Stimulated activated CD8-positive, alpha-beta memory T cell treated with anti-CD3 and anti-CD28 coated beads, Interleukin-12 subunit alpha, Interleukin-12 subunit beta, amount 100 ng/mL, for 4 hours (primary cell): ENCODE data around the gene PRICKLE1.

Experiments
- DNase-seq: peaks from one replicate; pipeline ENCODE4 v3.0.0-alpha.2; 2020; ENCODE audit warnings: low read depth

PRICKLE1 gene

DNA sequence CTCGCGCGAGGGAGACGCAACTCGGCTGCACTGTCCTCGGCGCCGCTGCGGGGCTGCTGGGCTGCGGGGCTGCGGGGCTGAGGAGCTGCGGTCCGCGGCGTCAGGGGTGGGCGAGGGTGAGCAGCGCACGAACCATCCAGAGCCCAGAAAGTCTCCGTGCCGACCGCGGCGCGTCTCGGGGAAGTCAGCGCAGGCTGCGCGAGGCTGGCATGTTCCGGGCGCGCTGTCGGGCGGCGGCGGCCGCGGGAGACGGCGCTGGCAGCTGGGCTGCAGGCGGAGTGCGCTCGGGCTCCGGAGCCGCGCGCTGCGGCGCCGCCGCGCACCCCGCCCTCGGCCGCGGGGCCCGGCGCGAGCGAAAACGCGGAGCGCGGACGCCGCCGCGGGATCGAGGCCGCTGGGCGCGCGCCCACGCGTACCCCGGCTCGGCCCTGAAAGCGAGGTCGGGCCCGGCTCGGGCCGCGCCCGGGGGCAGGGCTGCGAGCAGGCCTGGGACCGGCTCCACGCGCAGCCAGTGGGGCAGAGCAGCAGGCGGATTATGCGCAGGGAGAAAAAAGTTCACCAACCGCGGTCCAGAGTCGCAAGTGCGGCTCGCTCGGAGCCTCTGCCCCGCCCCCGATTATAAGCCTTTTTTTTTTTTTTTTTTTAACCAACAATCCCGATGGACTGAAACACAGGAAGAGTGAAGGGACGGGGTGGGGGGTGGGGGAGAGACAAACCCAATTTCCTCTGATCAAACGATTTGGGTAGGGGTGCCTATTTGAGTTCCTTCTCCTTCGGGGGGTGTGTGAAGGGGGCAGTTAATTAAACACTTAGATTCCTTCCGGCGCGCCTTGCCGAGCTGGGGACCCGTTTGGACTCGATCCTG is at the start of gene PRICKLE1:
PRICKLE1 (minus strand) TSS at position 282 of the 865 bp plus-strand sequence. CDS start 117,230 bp downstream, outside the sequence.
- no peak for DNase-seq

DNA sequence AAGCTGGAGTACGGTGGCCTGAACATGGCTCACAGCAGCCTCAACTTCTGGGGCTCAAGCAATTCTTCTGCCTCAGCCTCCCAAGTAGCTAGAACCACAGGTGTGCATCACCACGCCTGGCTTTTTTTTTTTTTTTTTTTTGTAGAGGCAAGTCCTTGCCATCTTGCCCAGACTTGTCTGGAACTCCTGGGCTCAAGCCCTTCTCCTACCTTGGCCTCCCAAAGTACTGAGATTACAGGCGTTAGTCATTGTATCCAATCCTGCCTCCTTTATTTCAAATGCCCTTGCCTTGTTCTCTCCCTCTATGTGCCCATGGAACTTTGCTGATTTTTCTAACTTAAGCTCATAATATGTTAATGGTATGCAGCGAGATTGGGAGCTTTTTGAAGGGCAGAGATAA is 49.2 kb upstream of the PRICKLE1 start:
- DNase-seq, result no peak

DNA sequence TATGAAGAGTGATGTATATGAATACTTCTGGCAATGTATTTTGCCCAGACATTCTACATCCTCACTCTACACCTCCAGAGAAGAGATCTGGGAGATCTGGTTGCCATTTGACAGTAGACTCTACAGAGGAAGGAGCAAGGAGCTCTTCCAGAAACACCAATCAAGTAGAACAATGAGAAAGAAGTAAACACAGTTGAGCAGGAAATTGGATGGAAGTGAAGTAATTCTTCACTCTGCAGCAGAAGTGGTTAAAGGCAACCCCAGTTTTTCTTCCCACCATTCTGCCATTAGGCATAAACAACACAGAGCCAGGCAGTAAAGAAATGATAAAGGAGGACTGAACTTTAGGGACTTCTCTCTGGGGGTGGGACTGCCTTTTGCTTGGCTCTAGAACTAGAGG is 48.5 kb upstream of the PRICKLE1 start:
- no peak for DNase-seq

DNA sequence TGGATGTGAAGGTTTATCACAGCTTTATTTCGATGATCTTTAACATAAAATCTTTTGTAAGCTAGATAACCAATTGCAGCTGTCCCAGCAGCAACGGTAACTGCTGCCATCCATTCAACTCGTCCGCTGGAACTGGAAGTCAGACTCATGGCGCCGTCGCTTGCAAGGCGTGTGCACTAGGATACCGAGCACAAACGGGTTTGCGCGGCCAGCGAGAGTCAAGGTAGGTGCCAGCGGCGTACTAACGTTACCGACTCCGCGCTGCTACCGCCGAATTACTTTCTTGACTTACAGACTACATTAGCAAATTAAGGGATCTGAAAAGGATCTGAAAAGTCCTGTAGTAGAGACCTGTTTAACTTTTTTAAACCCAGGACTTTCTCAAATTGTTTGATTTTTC is 47.4 kb upstream of the PRICKLE1 start:
- DNase-seq, result no peak

DNA sequence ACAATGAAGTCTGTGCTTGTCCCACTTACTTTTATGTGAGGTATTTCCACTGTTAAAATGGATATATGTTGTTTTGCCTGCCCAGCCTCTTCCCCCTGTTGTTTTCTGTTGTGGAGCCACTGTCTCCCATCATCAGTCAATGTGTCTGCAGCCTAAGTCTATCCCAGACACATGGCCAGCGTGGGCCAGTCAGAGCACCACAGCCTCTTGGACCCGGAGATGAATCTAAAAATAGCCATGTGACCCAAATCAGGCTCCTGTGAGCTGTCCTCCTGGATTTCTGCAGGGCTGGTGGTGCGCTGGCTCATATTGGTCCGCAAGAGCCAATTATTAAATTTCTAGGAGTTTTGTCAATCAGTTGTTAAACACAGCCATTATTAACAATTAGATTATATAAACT is 44.0 kb upstream of the PRICKLE1 start:
- DNase-seq, result no peak

DNA sequence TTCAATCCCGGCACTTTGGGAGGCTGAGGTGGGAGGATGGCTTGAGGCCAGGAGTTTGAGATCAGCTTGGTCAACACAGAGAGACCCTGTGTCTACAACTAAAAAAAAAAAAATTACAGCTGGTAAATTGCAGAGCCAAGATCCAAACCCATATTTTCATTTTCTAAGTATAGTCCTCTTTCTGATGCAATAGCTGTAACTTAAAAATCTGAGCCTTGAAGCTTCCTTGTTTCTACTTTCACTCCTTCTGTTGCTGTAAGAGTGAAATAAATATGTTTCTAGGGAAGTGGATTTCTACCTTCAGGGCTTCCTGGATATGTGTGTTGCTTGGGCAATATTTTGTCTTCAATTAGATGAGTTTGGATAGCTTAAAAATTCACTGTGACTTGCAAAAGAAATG is 42.0 kb upstream of the PRICKLE1 start:
- no peak for DNase-seq

DNA sequence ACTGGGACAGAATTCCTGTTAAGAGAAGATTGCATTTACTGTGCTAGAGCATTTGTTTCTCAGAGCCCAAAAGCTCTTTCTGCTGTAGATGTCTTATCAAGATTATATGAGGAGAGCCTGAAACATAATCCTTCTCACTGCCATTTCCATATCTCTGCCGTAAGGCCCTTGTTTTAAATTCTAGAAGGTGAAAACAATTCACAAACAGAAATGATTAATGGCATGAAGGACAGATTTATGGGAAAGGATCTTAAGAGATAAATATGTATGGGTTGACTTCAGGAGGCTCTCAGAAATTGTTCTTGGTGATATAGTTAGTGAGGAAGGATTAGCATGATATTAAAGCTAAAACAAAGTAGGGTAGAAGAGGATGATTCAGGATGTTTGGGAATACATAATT is 40.8 kb upstream of the PRICKLE1 start:
- DNase-seq, result no peak

DNA sequence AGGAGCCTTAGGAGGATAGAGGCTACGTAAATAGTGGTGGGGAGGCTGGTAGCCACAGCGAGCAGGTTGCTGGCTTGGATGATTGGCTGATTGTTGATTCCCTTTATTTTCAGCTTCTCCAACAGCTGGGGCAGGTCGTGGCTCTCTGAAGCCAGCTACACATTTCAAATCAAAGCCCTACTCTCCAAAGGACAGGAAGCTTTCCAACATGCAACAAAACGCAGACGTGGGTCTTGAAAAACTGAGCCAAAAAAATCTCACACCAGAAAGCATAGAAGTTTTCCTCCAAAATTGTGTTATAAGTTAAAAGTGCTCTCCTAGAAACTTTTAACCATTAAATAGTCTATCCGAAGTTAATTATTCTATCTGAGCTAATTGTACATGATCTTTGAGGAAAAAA is 37.6 kb upstream of the PRICKLE1 start:
- no peak for DNase-seq

DNA sequence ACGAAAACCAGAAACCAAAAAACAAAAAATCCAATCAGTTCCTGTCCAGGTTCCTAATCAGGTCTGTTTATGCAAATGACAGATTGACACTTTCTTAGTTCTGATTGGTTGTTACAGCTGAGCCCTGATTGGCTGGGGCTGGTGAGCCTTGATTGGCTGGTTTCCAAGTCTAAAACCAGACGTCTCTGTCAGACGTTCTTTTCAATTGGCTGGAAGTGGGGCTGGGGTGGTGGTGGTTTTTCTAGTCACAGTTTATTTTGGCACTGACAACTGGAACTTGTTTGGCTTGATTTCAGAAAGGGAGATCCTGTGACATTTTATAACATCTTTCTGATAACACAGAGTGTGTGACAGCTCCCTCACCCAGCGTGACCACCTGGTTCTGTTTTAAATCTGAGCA is 36.1 kb upstream of the PRICKLE1 start:
- no peak for DNase-seq

DNA sequence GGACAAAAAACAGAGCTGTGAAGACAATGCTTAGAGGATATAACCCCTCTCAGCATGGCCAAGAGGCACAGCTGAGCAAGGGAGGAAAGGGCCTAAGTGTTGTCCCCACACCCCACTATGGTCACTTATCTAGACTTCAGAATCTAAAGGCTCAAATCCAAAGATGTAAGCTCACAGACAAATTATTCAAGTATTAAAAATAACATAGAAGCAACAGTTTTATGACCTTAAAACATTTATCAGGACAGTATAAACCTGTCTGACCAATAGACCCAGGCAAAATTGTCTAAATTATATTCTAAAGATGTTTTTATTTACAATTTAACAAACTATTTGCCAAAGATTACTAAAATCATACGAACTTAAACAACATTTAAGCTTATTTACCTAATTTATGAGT is 28.1 kb upstream of the PRICKLE1 start:
- no peak for DNase-seq

DNA sequence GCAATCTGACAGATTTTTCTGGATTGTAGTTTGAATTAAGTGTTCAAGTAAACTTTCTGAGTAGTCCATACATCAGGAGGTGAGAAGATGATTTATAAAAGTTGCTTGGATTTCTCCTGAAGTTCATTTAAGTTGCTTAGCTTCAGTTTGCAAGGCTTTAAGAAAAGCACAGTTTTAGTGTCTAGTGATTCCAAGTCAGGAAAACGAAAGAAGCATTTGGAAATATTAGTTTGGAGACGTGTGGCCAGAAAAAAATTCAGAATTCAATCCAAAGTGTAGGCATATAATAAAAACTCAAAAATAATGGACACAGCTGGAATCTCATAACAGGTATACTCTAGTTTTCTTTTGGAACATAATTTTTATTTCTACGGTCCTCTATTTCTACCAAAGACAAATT is 25.5 kb upstream of the PRICKLE1 start:
- no peak for DNase-seq

DNA sequence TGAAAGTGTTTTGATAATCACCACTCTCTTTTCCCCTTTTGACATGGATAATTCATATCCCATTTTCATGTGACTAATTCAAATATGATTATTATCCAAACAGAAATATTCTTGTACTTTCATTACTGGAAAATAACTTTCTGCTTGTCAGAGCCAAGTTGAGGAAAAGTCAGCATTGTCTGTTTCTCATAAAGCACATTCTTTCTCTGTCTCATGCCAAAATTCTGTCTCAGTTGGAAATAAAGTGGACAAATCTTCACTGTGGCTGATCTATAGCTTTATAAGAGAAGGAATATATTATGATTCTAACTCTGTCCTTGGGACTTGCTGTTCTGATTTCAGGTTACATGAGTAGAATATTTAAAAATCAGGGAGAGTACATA is 22.7 kb upstream of the PRICKLE1 start:
- no peak for DNase-seq

DNA sequence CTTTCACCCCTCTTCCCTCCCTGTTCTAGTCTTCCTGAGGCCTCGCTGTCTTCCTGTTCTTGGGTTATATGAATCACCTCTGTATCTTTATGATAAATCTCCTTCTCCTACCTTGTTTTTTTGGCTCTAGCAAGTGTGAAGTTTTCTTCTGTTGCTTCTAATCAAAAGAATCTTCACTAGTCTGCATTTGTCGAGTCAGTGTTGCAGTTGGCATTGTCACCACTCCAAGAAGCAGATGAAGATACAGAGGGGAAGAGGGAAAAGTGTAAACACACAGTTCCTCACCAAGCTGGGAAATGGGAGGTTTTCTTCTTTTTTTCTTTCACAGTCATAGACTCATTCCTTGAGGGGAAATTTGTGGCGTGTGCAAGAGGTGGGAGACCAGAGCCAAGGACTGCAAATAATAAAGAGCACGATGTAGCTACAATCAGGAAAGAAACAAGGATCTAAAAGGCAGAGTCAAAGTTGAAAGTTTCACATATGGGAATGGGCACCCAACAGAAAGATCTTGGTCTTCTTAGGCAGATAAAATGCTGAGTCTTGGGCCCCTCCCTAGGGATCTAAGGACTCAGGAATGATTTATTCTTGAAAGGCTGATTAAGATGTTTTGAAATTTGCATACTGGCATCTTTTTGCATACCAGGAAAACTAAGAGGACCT is 22.2 kb upstream of the PRICKLE1 start:
- no peak for DNase-seq

DNA sequence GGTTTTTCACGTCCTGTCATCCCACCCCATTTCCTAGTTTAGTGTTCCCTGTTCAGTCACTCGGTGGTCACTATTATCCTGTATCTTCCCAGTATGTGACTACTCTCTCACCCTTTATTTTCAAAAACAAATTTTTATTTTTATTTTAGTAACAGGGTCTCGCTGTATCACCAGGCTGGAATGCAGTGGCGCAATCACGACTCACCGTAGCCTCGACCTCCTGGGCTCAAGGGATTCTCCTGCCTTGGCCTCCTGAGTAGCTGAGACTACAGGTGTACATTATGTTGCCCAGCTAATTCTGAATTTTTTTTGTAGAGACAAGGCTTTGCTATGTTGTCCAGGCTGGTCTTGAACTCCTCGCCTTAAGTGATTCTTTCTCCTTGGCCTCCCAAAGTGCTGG is 20.1 kb upstream of the PRICKLE1 start:
- no peak for DNase-seq

DNA sequence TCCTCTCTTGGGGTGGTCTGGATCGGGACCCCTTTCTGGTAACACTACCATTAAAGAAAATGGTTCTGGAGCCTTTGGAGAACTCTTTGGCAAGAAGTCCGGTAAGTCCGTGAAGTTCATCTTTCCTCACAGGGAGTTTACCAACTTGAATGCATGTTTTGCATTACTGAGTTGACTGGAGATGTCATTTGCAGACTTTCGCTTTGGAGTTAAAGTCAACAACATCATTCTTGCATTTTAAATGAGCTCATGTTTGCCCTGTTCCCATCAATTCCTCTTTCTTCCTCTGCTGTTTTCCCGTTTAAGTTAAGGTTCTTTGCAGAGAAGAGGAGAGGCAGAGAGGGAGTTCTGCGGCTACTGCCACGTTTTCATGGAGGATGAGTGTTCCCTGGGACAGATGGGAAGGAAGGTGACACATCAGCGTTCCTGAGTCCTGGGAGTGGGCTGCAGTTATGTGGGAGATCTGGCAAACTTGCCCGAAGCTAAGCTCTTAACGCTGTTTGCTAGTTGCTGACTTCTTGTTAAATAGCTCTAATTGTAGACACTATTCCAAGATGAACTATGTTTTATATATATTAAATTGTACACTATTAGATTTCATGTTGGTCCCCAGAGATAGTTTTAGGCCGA is 18.8 kb upstream of the PRICKLE1 start:
- no peak for DNase-seq

DNA sequence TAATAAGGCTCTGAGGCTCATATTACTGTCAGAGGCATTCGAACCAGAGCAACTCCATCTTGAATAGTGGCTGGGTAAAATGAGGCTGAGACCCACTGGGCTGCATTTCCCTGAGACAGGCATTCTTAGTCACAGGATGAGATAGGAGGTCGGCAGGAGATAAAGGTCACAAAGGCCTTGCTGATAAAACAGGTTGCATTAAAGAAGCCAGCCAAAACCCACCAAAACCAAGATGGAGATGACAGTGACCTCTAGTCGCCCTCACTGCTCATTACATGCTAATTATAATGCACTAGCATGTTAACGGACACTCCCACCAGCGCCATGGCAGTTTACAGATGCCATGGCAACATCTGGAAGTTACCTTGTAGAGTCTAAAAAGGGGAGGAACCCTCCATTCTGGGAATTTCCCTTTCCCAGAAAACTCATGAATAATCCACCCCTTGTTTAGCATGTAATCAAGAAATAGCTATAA is 18.1 kb upstream of the PRICKLE1 start:
- DNase-seq, result no peak

DNA sequence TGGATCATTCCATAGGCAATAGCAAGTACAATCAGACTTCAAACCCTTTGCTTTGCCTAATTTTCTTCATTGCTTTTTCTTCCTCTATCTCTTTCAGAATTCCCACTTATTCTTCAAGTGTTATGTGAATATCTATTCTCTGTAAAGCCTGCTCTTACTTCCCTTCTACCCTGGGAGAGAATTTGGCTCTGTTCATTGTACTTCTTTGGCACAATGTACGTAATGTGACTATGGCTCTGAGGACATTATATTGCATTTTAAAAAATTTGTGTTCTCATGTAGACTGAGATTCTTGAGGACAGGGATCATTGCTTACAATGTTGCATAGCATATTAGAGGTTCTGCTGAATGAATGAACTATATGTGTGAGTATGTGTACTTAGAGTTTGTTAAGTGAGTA is 16.9 kb upstream of the PRICKLE1 start:
- DNase-seq, result no peak

DNA sequence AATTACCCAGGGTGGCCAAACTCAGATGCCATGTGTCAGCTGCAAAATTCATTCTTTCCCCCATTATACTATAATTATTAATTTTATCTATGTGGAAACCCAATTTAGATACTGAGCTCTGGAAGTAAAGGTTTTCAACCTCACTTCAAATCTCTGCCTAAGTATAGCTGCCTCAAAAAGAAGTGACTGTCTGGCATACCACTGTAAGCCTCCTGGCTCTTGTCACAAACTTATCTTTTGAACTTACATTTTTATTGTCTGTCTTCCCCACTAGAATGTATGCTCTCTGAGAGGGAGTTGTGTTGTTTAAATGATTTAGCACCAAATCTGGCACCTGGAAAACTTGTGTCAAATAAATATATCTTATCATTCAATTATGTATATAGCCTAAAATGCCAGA is 16.1 kb upstream of the PRICKLE1 start:
- DNase-seq, result no peak

DNA sequence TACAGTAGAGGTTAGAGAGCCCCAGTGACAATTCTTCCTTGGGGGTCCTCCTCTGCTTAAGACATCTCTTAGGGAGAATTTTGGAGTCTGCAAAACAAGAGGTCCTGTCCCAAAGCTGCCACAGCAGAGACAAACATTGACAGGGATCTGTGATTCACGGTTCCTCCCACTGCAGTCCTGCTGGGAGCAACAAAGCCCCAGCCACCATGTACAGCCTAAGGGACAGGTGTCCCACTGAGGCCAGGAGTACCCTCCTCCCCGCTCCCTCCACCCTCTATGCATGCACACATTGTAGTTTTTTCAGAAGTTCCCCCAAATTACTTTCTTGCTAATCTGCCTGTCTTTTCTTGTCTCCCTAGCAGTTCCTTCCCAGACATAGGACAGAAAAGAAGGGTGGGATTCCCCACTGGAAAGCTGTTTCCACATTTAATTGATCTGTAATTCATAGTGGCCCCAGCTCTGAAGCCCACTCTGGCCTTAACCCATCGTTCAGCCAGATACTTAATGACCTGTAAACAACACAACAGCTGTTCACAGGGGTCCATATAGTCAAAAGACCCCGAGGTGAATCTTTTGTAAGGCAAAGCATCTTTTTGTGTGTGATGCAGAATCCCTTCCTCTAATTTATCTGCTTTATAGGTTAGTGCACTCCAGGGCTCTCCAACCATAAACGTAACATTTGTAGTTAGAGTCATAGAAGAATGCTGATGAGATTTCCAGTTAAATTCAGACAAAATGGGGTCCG is 13.9 kb upstream of the PRICKLE1 start:
- no peak for DNase-seq

DNA sequence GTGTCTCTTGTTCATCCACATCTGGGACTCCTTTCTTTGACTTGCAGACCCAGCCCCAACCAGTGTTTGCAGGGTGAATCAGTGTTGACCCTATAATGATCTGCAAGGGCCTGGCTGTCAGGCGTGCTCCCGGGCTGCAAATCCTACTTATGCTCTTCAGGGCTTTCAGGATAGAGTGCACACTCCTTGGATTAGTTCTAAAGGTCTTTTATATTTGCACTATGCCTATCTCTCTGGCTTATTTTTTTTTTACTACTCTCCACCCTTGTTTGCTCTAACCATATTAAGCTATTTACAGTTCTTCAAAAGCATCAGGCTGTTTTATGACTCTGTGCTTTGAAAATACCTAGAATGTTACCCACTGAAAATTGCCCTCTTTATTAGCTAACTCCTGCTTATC is 4.3 kb upstream of the PRICKLE1 start:
- DNase-seq, result no peak

DNA sequence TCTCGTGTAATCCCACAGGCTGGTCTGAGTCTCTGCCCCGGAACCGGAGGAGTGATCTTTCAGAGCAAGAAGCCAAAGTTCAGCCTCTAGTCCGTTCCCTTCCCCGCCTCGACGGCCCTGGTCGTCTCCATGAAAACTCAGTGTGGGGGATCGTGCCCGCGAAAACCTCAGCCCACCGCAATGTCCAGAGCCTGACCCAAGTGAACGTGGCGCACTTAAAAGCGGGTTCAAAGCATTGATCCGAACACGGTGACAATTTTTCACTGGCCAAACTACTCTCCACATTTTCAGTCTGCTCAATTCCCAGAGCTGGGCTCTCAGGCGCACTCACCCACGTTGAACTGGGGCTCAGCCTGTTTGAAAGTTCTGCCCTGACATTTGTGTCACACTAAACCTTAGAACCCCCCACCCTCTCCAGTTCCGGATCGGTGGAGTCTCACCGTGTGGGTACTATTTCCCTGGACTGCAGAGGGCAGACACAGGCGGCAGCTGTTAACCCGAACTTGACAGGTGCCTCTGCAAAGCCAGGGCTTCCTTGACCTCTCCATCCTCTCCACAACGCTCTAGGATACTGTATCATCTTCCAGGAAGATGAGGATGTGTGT is 886 bp upstream of the PRICKLE1 start:
- no peak for DNase-seq
